ENCODE results near the gene SGCA. TPM values are rescaled to one million over a fixed set of nuclear protein-coding genes. Genes with fewer than 3 reads are reported as not detected.

The SGCA gene
- total and polyA plus RNA-seq, 2 experiments from 2014 or later, result 0.19 TPM; not detected in 1

- no peaks in the 10 kb centered on the region for H3K27me3 ChIP-seq (ENCODE audit: insufficient read depth)
- 0 out of 2 replicates have a peak, but pooled peaks cover 8% of the 10 kb centered on the region for H3F3A ChIP-seq (replicated peaks; ENCODE audit: low read depth)
- peaks cover 11% of the 10 kb centered on the region for H3K4me1 ChIP-seq (ENCODE audit: insufficient read depth)
- Mint-ChIP-seq H3K27ac (no peak overlapping the region), H3K27me3 (ENCODE audit: insufficient read depth, low read depth, poor library complexity) (peaks cover 18% of the 10 kb centered on the region), H3K4me1 (peaks cover 24% of the 10 kb centered on the region), H3K36me3 (ENCODE audit: low read depth) (no peaks in the 10 kb centered on the region; the same call in 2 of the 3 replicates), H3K4me3 (no peak overlapping the region), H3K9me3 (no peaks in the 10 kb centered on the region)
- H3K4me3 ChIP-seq, result no peak overlapping the region
- peak overlapping the region; percentile 99; the same call in 1 of the 2 replicates for H2AFZ ChIP-seq
- no peaks in the 10 kb centered on the region for H4K20me1 ChIP-seq (replicated peaks; ENCODE audit: insufficient read depth)
- no peaks in the 10 kb centered on the region for H3K79me2 ChIP-seq (replicated peaks; ENCODE audit: insufficient read depth)
- no peak overlapping the region for H3K4me2 ChIP-seq
- no peak overlapping the region for H3K27ac ChIP-seq (ENCODE audit: low read depth)
- no peaks in the 10 kb centered on the region for H3K36me3 ChIP-seq (ENCODE audit: insufficient read depth)
- no peaks in the 10 kb centered on the region for H3K9me2 ChIP-seq (ENCODE audit: insufficient read depth)
- no peak for DNase-seq (ENCODE audit: low spot score)
- ATAC-seq, result peak; percentile 15
- TF ChIP-seq CTCF (conservative IDR thresholded peaks at IDR 0.05; ENCODE audit: low read depth in 2 of 2) (peak; percentile 16 to 19; a peak in 2 of 4 replicates), POLR2AphosphoS5 (IDR thresholded peaks at IDR 0.05; ENCODE audit: low read depth) (no peak), ZNF114 (CRISPR knock-in tag; IDR thresholded peaks at IDR 0.05) (no peak)
These were observed 11.0 kb downstream of the SGCA start for GRCh38 chr17:50176559-50177357.

- Histone ChIP-seq H3K4me2 (peak overlapping the region; percentile 81), H3K27ac (ENCODE audit: low read depth) (no peak overlapping the region), H3K9me2 (ENCODE audit: insufficient read depth) (no peaks in the 10 kb centered on the region), H3K79me2 (replicated peaks; ENCODE audit: insufficient read depth) (no peaks in the 10 kb centered on the region), H2AFZ (peak overlapping the region; percentile 99), H3K4me1 (ENCODE audit: insufficient read depth) (peaks cover 14% of the 10 kb centered on the region), H3K27me3 (ENCODE audit: insufficient read depth) (no peaks in the 10 kb centered on the region), H4K20me1 (replicated peaks; ENCODE audit: insufficient read depth) (no peaks in the 10 kb centered on the region), H3K36me3 (ENCODE audit: insufficient read depth) (no peaks in the 10 kb centered on the region), H3K4me3 (peak overlapping the region; percentile 49; the same call in 1 of the 2 replicates), H3F3A (replicated peaks; ENCODE audit: low read depth) (0 out of 2 replicates have a peak, but pooled peaks cover 8% of the 10 kb centered on the region)
- Mint-ChIP-seq H3K36me3 (ENCODE audit: low read depth) (no peaks in the 10 kb centered on the region; the same call in 2 of the 3 replicates), H3K4me3 (no peak overlapping the region), H3K4me1 (peaks cover 29% of the 10 kb centered on the region), H3K9me3 (no peaks in the 10 kb centered on the region), H3K27ac (no peak overlapping the region), H3K27me3 (ENCODE audit: insufficient read depth, low read depth, poor library complexity) (peaks cover 17% of the 10 kb centered on the region)
- DNase-seq (ENCODE audit: low spot score) (no peak), ATAC-seq (no peak)
- no peak for TF ChIP-seq NANOG (IDR thresholded peaks at IDR 0.05; ENCODE audit: borderline replicate concordance)
- TF ChIP-seq ZNF331 (CRISPR knock-in tag; IDR thresholded peaks at IDR 0.05; ENCODE audit: low read depth), result no peak
- TF ChIP-seq JUNB (IDR thresholded peaks at IDR 0.05; ENCODE audit: unreplicated experiment), result no peak
- no peak for TF ChIP-seq ETS1 (IDR thresholded peaks at IDR 0.05)
These were observed 11.7 kb downstream of the SGCA start for GRCh38 chr17:50177476-50177875.

Measured in GM23338 (cell line).